Activated CD8-positive, alpha-beta T cell treated with anti-CD3 and anti-CD28 coated beads, Interleukin-2, amount 10 ng/mL, durations not matched to agents 7 days and 5 days (primary cell): ENCODE results near the gene MPZL3. TPM values are rescaled to one million over a fixed set of nuclear protein-coding genes. Genes with fewer than 3 reads are reported as not detected.

Experiments
- ATAC-seq: fragments of 150-1000 bp; cut with Tn5 transposase; one replicate; pipeline ENCODE4 v1.10.0; 2021; ENCODE audit warnings: moderate library complexity
- CTCF ChIA-PET: fragments of 350-600 bp; sonication (Branson Sonifier 250); formaldehyde crosslinking; loops from one replicate; lab custom pipeline; 2021; ENCODE audit warnings: antibody characterized with exemption; lab: Charles Lee
- POLR2A ChIA-PET: fragments of 350-600 bp; sonication (Branson Sonifier 250); formaldehyde crosslinking; loops from one replicate; lab custom pipeline; 2021; ENCODE audit warnings: antibody characterized with exemption; lab: Charles Lee
- DNase-seq: peaks from one replicate; pipeline ENCODE4 v3.0.0-alpha.2; 2020
- H3K27ac Mint-ChIP-seq: one replicate; pipeline ENCODE4 v1.8.0; 2021; ENCODE audit warnings: mild to moderate bottlenecking, mixed read lengths
- H3K27me3 Mint-ChIP-seq: one replicate; pipeline ENCODE4 v1.8.0; 2021; ENCODE audit warnings: low read depth, mixed read lengths
- H3K36me3 Mint-ChIP-seq: one replicate; pipeline ENCODE4 v1.8.0; 2021; ENCODE audit warnings: low read depth, mixed read lengths
- H3K4me1 Mint-ChIP-seq: one replicate; pipeline ENCODE4 v1.8.0; 2021; ENCODE audit warnings: low read depth, mixed read lengths
- H3K4me3 Mint-ChIP-seq: one replicate; pipeline ENCODE4 v1.8.0; 2021; ENCODE audit warnings: mild to moderate bottlenecking, mixed read lengths
- H3K9me3 Mint-ChIP-seq: one replicate; pipeline ENCODE4 v1.8.0; 2022; ENCODE audit warnings: mixed read lengths; ENCODE audit not compliant: insufficient read depth
- total RNA-seq, 2 experiments: library from RNA; stranded (reverse); gene quantifications; one replicate each; pipeline ENCODE4 v1.2.3, GENCODE V29; 2021

Gene MPZL3
- total RNA-seq, 2 experiments from 2014 or later, result 19.6 to 20.0 TPM

DNA sequence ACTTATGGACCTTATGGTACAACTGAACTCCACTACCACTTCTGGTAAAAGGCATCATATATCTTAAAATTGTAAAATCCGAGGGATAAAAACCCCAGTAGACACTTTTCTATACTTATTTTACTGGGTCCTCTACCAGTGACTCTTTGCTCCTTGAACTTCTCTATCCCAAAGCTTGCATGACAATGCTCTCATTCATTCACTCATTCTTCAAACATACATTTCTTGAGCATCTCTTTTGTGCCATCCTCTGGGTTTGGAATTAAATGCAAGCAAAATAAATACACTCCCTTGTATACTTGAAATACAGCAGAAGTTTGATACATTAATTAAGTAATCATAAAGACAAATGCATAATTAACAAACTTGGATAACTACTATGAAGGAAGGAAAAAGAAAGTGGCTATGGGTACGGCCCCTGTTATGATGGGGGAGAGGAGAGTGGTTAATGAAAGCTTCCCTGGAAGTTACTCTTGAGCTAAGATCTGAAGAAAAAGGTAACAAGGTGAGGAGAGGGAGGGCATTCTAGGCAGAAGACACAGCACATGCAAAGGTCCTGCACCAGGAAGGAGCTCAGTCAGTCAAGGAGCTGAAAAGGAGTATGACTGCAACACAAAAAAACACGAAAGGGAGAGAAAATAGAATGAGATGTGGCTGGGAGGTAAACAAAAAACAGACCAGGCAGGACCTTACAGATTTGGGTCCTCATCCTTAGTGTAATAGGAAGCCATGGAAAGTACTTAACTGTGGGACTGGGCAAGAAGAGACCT lies 8.0 kb downstream of the MPZL3 start:
- H3K36me3 Mint-ChIP-seq, result peaks cover 46% of the 10 kb centered on the region
- H3K27me3 Mint-ChIP-seq, result no peaks in the 10 kb centered on the region
- POLR2A ChIA-PET, result interaction anchor here (0.6 to 1.5 kb wide), 4 partner anchors 17 to 68 kb away, joined by 3 read pairs; partner anchors contain the start of gene SCN2B
- CTCF ChIA-PET, result interaction anchor here (1.1 to 4.7 kb wide), 4 partner anchors 11 to 101 kb away, joined by 4 to 35 read pairs (median 19); partner anchors contain the start of genes CD3G and JAML
- ATAC-seq (no peak), DNase-seq (peak; percentile 19)
- H3K4me1 Mint-ChIP-seq, result peaks cover 87% of the 10 kb centered on the region
- peak overlapping the region; percentile 45 for H3K27ac Mint-ChIP-seq
- H3K9me3 Mint-ChIP-seq, result no peaks in the 10 kb centered on the region
- H3K4me3 Mint-ChIP-seq, result no peak overlapping the region

DNA sequence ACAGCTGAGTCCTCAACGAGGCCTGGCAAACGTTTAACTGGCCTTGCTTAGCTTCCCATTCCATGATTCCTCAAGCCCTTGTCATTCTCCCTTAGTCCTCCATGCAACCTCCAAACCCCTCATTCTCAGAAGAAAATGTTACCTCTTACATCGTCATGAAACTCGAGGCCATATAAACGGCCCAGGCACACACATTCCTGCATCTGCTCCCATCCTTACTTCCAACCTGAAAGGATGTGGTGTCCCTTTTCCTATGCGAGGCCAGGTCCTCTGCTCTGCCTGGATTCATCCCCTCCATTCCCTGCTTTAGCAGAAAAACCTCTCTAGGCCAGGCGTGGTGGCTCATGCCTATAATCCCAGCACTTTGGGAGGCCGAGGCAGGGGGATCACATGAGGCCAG lies 9.0 kb downstream of the MPZL3 start:
- ChIA-PET CTCF (interaction anchor here (2.5 to 5.3 kb wide), 3 partner anchors 18 to 53 kb away, joined by 11 to 54 read pairs (median 35); partner anchors contain the start of gene JAML), POLR2A (interaction anchor here (1.1 to 4.9 kb wide), 3 partner anchors 8 to 20 kb away, joined by 3 to 86 read pairs (median 44); partner anchors contain the start of genes JAML and MPZL3)
- peaks cover 53% of the 10 kb centered on the region for H3K36me3 Mint-ChIP-seq

DNA sequence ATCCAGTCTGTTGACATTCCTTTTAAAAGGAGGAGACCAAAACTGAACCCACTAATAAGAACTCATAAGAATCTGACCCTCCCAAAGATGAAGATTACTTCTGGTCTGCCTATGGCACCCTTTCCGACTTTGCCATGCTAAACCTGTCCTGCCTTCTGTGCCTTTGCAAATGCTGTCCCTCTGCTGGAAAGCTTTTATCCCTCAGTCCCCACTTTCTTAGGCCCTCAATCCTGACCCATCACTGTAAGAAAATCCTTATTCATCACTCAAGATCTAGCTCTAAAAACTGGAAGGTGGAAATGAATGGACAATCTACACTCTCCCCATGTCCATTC lies 10.4 kb downstream of the MPZL3 start:
- no peaks in the 10 kb centered on the region for H3K27me3 Mint-ChIP-seq
- peaks cover 91% of the 10 kb centered on the region for H3K4me1 Mint-ChIP-seq
- peak overlapping the region; percentile 88 for H3K27ac Mint-ChIP-seq
- peak overlapping the region; percentile 71 for H3K4me3 Mint-ChIP-seq
- H3K9me3 Mint-ChIP-seq, result no peaks in the 10 kb centered on the region
- DNase-seq, result no peak
- ChIA-PET POLR2A (interaction anchor here (1.0 to 4.9 kb wide), 7 partner anchors 10 to 43 kb away, joined by 3 to 86 read pairs (median 12); partner anchors contain the start of genes JAML and MPZL3), CTCF (interaction anchor here (0.8 to 5.3 kb wide), 17 partner anchors 9 to 105 kb away, joined by 3 to 54 read pairs (median 4); partner anchors contain the start of genes JAML, MPZL2 and MPZL3)
- ATAC-seq, result no peak
- H3K36me3 Mint-ChIP-seq, result peaks cover 56% of the 10 kb centered on the region

More for the DNA sequence above, 9.0 kb downstream of the MPZL3 start:
- Mint-ChIP-seq H3K4me1 (peaks cover 92% of the 10 kb centered on the region), H3K4me3 (no peak overlapping the region), H3K27me3 (no peaks in the 10 kb centered on the region), H3K27ac (peak overlapping the region; percentile 73), H3K9me3 (no peaks in the 10 kb centered on the region)
- DNase-seq (no peak), ATAC-seq (no peak)

DNA sequence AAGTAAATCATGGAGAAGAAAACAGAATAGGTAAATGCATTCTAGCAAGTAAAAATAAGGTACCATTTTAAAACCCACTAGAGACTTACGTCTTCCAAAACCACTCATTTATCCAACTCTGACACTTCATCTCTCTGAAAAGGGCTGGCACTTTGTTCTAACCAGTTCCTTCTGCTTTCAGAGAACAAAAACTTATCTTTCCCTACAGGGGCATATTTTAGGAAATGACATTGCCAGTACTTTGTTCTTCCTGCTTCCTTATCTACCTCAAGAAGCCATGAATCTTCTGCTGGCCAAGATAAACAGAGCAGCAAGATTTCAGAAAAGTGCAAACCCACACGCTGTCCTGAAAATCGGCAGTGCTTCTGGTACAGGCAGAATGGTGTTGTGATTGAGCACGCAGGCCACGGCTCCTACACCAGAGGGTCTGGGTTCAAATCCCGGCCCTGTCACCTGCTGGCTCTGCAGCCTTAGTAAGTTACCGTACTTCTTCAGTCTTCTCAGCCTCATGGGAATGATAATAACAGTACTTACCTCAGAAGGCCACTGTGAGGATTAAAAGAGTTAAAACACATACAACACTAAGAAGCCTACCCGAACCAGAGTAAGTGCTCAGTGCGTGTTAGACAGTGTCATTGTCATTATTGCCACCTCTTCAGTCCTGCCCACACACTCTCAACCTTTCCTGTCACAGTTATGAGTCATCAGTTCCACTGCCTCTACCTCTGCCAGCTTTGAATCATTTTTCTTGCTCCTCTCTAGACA lies 11.0 kb downstream of the MPZL3 start:
- Mint-ChIP-seq H3K27ac (peak overlapping the region; percentile 88), H3K9me3 (no peaks in the 10 kb centered on the region), H3K27me3 (no peaks in the 10 kb centered on the region), H3K36me3 (peaks cover 61% of the 10 kb centered on the region), H3K4me1 (peaks cover 92% of the 10 kb centered on the region), H3K4me3 (peak overlapping the region; percentile 71)
- ChIA-PET CTCF (interaction anchor here (0.8 to 5.3 kb wide), 18 partner anchors 9 to 106 kb away, joined by 3 to 54 read pairs (median 5); partner anchors contain the start of genes JAML, MPZL2 and MPZL3), POLR2A (interaction anchor here (0.6 to 4.9 kb wide), 9 partner anchors 10 to 42 kb away, joined by 3 to 86 read pairs (median 6); partner anchors contain the start of genes JAML, MPZL2 and MPZL3)
- ATAC-seq (peak; percentile 89), DNase-seq (peak; percentile 81)

DNA sequence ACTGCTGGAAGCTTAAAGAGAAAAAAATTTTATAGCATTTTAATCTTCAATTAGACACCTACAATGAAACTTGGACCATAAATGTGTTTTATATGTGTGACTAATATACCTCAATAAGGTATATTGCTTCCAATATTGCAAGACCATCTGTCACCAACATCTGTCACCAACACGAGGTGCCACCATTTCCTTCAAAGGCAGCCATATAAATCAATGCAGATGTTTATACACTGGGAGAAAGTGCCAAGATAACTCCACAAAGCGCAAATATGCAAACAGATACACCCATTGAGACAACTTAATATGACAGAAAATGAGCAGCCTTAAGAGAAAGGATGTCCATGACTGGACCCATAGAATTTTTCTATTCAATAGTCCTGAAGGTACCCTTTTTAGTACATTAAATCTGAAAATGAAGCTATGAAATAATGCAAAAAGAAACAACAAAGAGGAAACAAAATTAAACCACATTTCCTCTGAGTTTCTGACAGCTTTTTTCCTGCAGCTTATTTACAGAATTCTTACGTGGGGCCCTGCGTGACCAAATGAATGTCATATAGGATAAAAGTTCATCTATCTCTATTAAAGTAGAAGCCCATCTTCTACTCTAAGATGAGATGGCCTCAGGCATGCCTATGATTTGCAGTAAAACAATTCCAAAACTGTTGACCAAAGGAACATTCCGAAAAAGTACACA lies 12.5 kb downstream of the MPZL3 start:
- Mint-ChIP-seq H3K4me1 (peaks cover 85% of the 10 kb centered on the region), H3K9me3 (no peaks in the 10 kb centered on the region), H3K36me3 (peaks cover 64% of the 10 kb centered on the region), H3K27ac (peak overlapping the region; percentile 88), H3K4me3 (peak overlapping the region; percentile 71), H3K27me3 (no peaks in the 10 kb centered on the region)
- DNase-seq, result peak; percentile 22
- ATAC-seq, result no peak
- ChIA-PET CTCF (interaction anchor here (0.6 to 5.3 kb wide), 16 partner anchors 8 to 59 kb away, joined by 3 to 54 read pairs (median 4); partner anchors contain the start of genes JAML and MPZL3), POLR2A (interaction anchor here (1.0 to 4.9 kb wide), 5 partner anchors 10 to 64 kb away, joined by 4 to 86 read pairs (median 12); partner anchors contain the start of genes JAML and MPZL3)

DNA sequence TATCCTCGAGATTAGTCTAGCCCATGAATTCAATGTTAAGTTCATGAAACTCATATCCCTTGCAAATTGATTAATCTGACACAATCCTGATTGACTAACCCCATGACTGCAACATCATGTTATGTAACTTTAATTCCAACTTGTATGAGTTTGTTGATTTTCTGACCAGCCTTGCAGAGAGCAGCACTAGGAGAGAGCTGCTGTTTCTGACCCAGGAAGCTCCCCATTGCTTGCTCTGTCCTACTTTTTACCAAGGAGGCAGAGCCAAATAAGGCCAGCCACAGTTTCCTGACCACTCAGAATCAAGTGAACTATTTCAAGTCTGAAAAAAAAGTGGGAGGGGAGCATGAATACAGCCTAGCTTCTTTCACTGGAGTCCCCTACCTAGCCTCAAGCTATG lies 13.2 kb downstream of the MPZL3 start:
- H3K4me3 Mint-ChIP-seq, result peak overlapping the region; percentile 63
- H3K27me3 Mint-ChIP-seq, result no peaks in the 10 kb centered on the region
- peaks cover 84% of the 10 kb centered on the region for H3K4me1 Mint-ChIP-seq
- H3K9me3 Mint-ChIP-seq, result no peaks in the 10 kb centered on the region
- ATAC-seq (peak; percentile 6), DNase-seq (peak; percentile 37)
- H3K27ac Mint-ChIP-seq, result peak overlapping the region; percentile 77
- CTCF ChIA-PET, result interaction anchor here (0.8 to 5.3 kb wide), 14 partner anchors 8 to 52 kb away, joined by 3 to 54 read pairs (median 4); partner anchors contain the start of gene JAML
- POLR2A ChIA-PET, result interaction anchor here (0.6 to 4.9 kb wide), 4 partner anchors 9 to 25 kb away, joined by 3 to 86 read pairs (median 24); partner anchors contain the start of genes JAML and MPZL3
- peaks cover 65% of the 10 kb centered on the region for H3K36me3 Mint-ChIP-seq

DNA sequence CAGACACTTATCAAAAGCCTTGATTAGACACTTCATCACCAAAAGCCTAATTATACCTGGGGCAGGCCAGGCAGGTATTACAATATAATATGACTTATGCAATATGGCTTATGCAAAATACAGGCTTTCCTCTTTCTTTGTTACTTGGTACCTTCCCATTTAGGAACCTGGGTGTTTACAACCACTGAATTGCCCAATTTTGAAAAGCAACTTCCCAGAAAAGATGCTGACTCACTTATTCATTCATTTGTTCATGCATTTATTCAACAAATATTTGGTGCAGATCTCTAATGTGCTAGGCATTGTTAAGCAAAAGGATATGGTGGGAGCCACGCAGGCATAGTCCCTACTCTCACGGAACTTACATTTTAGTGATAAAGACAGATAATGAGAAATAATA lies 13.7 kb downstream of the MPZL3 start:
- Mint-ChIP-seq H3K9me3 (no peaks in the 10 kb centered on the region), H3K4me3 (peak overlapping the region; percentile 63), H3K4me1 (peaks cover 85% of the 10 kb centered on the region), H3K27me3 (no peaks in the 10 kb centered on the region), H3K27ac (peak overlapping the region; percentile 77), H3K36me3 (peaks cover 70% of the 10 kb centered on the region)
- ATAC-seq (no peak), DNase-seq (no peak)
- CTCF ChIA-PET, result interaction anchor here (1.4 to 5.3 kb wide), 3 partner anchors 13 to 40 kb away, joined by 5 to 54 read pairs (median 5); partner anchors contain the start of gene JAML
- POLR2A ChIA-PET, result interaction anchor here (0.6 to 4.9 kb wide), 3 partner anchors 9 to 24 kb away, joined by 3 to 44 read pairs (median 5); partner anchors contain the start of gene MPZL3

DNA sequence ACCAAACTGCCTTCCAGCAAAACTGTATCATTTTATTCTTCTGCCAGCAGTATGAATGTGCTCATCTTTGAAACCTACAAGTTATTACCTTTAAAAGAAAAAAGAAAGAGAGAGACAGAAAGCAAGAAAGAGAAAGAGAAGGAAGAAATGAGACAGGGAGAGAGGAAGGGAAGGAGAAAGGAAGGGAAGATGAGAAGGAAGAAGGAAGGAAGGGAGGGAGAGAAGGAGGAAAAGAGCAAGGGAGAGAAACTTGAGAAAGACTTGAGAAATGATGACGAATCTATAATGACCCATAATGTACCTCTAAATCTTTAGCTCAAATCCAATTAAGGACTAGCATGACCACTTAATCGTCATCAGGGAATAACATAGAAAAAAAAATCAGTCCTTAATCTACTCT lies 16.0 kb downstream of the MPZL3 start:
- peak overlapping the region; percentile 35 for H3K27ac Mint-ChIP-seq
- ChIA-PET CTCF (interaction anchor here (0.7 to 1.8 kb wide), 6 partner anchors 10 to 80 kb away, joined by 3 to 4 read pairs (median 4); partner anchors contain the start of gene JAML), POLR2A (interaction anchor here (1.0 to 1.3 kb wide), 2 partner anchors 12 to 22 kb away, joined by 3 to 6 read pairs; partner anchors contain the start of gene JAML)
- peaks cover 74% of the 10 kb centered on the region for H3K36me3 Mint-ChIP-seq
- no peaks in the 10 kb centered on the region for H3K9me3 Mint-ChIP-seq
- DNase-seq (no peak), ATAC-seq (no peak)
- H3K4me3 Mint-ChIP-seq, result no peak overlapping the region
- H3K27me3 Mint-ChIP-seq, result no peaks in the 10 kb centered on the region
- H3K4me1 Mint-ChIP-seq, result peaks cover 73% of the 10 kb centered on the region

DNA sequence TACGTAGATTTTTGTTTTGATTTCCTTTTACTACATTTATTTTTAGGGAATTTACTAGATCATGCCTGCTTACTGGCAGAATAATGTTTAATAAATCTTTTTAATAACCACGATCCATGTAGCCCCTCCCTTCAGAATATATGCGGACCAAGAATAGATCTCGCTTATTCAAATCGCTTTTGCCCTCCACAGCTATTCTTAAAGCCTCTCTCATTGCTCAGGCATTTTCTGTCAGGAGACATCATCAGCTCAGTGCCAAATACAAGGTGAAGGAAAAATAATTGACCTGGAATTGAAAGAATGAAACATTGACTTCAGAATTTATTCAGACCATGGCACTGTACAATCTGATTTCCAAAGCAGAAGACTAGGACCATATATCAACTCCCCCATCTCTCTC lies 17.3 kb downstream of the MPZL3 start:
- ChIA-PET POLR2A (no interaction called here), CTCF (interaction anchor here (1.1 kb wide), 1 partner anchor 33 kb away, joined by 3 read pairs; no protein-coding TSS in a partner anchor)
- Mint-ChIP-seq H3K27ac (peak overlapping the region; percentile 23), H3K36me3 (peaks cover 69% of the 10 kb centered on the region), H3K4me3 (no peak overlapping the region), H3K9me3 (no peaks in the 10 kb centered on the region), H3K27me3 (no peaks in the 10 kb centered on the region), H3K4me1 (peaks cover 60% of the 10 kb centered on the region)
- DNase-seq (no peak), ATAC-seq (no peak)

DNA sequence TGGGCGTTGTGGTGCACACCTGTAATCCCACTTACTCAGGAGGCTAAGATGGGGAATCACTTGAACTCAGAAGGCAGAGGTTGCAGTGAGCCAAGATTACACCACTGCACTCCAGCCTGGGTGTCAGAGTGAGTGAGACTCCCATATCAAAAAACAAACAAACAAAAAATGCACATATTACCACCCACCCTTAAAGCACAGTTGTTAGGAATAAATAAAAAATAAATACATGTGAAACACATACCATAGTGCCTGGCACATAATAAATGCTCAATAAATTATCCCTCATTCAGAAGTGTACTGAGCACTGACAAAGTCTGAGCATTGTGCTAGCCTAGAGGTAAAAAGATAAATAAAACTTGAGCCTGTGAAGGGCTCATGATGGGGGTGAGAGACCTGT lies 18.3 kb downstream of the MPZL3 start:
- H3K27me3 Mint-ChIP-seq, result no peaks in the 10 kb centered on the region
- CTCF ChIA-PET, result interaction anchor here (1.0 to 1.8 kb wide), 3 partner anchors 10 to 35 kb away, joined by 3 to 4 read pairs (median 3); partner anchors contain the start of gene JAML
- H3K36me3 Mint-ChIP-seq, result peaks cover 72% of the 10 kb centered on the region
- POLR2A ChIA-PET, result interaction anchor here (0.6 kb wide), 1 partner anchor 17 kb away, joined by 3 read pairs; no protein-coding TSS in a partner anchor
- ATAC-seq (no peak), DNase-seq (no peak)
- H3K9me3 Mint-ChIP-seq, result no peaks in the 10 kb centered on the region
- no peak overlapping the region for H3K4me3 Mint-ChIP-seq
- H3K4me1 Mint-ChIP-seq, result peaks cover 51% of the 10 kb centered on the region
- peak overlapping the region; percentile 49 for H3K27ac Mint-ChIP-seq
